ENCODE measurements around the gene THAP9.
"Not testable (repeated sequence)": the region's sequence is repeated elsewhere in the genome, so short reads cannot be mapped to it uniquely, and the experiment has no call there.

The THAP9 gene, protein sequence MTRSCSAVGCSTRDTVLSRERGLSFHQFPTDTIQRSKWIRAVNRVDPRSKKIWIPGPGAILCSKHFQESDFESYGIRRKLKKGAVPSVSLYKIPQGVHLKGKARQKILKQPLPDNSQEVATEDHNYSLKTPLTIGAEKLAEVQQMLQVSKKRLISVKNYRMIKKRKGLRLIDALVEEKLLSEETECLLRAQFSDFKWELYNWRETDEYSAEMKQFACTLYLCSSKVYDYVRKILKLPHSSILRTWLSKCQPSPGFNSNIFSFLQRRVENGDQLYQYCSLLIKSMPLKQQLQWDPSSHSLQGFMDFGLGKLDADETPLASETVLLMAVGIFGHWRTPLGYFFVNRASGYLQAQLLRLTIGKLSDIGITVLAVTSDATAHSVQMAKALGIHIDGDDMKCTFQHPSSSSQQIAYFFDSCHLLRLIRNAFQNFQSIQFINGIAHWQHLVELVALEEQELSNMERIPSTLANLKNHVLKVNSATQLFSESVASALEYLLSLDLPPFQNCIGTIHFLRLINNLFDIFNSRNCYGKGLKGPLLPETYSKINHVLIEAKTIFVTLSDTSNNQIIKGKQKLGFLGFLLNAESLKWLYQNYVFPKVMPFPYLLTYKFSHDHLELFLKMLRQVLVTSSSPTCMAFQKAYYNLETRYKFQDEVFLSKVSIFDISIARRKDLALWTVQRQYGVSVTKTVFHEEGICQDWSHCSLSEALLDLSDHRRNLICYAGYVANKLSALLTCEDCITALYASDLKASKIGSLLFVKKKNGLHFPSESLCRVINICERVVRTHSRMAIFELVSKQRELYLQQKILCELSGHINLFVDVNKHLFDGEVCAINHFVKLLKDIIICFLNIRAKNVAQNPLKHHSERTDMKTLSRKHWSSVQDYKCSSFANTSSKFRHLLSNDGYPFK

DNA sequence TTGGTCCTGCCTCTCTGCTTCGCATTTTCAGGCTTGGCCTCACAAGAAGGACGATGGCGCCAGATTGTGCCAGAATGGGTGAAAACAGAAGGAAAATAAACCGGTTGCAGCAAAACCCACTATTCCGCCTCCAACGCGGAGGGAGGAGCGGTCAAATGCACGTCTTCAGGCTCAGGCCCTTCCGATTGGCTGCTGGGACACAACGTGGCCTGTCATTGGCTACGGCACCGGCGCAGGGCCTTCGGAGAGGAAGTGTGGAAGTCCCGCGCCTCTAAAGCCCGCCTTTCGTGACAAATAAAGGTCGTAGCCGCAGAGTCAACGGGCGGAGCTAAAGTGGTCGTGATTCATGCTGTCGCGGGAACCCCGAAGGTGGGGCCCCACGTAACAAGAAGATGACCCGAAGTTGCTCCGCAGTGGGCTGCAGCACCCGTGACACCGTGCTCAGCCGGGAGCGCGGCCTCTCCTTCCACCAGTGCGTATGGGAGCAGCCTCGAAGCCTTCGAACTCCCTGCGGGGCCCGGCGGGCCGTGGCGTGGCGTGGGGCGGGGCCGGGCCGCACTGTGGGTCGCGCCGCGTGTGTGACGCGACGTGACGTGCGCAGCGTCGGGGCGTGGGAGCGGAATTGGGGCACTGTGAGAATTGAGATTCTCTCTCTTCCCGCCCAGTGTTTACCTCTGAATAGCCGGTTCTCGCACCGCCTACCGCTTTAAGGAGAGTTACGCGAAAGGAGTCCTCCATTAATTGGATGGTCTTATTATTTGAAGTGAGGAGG, at the start of gene THAP9:
THAP9 (plus strand) TSS at position 325 of the 772 bp plus-strand sequence; CDS start at position 393, 68 bp downstream.
- peak within 1 kb of the TSS; percentile 79 for H3K4me3 ChIP-seq (ENCODE audit: low read depth, low read length)
- DNase-seq (ENCODE audit: low read depth): peak; percentile 98
- TF ChIP-seq, protein P1, sequence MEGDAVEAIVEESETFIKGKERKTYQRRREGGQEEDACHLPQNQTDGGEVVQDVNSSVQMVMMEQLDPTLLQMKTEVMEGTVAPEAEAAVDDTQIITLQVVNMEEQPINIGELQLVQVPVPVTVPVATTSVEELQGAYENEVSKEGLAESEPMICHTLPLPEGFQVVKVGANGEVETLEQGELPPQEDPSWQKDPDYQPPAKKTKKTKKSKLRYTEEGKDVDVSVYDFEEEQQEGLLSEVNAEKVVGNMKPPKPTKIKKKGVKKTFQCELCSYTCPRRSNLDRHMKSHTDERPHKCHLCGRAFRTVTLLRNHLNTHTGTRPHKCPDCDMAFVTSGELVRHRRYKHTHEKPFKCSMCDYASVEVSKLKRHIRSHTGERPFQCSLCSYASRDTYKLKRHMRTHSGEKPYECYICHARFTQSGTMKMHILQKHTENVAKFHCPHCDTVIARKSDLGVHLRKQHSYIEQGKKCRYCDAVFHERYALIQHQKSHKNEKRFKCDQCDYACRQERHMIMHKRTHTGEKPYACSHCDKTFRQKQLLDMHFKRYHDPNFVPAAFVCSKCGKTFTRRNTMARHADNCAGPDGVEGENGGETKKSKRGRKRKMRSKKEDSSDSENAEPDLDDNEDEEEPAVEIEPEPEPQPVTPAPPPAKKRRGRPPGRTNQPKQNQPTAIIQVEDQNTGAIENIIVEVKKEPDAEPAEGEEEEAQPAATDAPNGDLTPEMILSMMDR (IDR thresholded peaks at IDR 0.05; ENCODE audit: control insufficient read depth, extremely low read depth, insufficient read depth): no peak

DNA sequence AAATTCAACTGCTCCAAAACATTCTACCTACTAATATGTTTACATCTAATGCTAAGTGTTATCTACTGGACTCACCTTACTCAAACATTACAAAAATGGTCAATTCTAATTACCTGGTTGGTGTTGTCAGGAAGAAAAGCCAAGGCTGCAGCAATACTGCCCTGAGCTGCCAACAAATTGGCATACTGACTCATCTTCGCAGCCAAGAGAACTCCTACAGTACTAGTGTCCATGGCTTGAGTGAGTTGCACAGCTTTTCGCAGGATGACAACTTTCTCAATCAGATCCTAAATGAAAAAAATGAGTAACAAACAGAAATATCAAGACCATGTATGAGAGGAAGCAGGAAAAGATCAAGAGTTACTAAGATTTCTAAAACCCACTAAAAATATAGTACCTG, 49.2 kb upstream of the THAP9 start:
- DNase-seq (ENCODE audit: low read depth): no peak
- TF ChIP-seq, protein P1 (IDR thresholded peaks at IDR 0.05; ENCODE audit: control insufficient read depth, extremely low read depth, insufficient read depth): no peak
- no peak overlapping the region for H3K4me3 ChIP-seq (ENCODE audit: low read depth, low read length)

DNA sequence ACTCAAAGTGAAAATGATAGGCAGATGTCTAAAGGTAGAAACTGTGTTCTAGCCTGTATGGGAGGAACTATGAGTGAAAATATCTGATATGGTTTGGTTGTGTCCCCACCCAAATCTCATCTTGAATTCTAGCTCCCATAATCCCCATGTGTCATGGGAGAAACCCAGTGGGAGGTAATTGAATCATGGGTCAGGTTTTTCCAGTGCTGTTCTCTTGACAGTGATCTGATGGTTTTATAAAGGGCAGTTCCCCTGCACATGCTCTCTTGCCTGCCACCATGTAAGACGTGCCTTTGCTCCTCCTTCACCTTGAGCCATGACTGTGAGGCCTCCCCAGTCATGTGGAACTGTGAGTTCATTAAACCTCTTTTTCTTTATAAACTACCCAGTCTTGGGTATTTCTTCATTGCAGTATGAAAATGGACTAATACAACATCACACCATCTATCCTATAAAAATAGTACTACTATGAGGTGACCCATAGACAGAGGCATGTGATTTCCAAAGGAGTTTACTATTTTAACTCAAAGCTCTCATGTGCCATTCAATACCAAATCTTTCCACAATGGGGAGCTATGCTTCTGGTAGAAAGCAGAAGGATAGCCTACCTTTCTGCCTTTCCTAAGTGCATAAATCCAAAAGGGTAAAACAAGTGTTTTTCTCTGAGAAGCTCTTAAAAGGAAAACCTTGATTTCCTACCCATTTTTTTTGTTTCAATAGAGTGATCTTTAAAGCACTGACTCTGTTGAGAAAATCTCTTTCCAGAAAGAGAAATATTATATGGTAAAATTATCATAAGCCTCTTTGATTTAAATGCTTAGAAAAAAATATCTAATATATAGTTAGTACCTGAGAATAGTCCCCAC, 48.4 kb upstream of the THAP9 start:
- no peak for DNase-seq (ENCODE audit: low read depth)
- no peak overlapping the region for H3K4me3 ChIP-seq (ENCODE audit: low read depth, low read length)
- TF ChIP-seq, protein P1 (IDR thresholded peaks at IDR 0.05; ENCODE audit: control insufficient read depth, extremely low read depth, insufficient read depth): peak; percentile 40

DNA sequence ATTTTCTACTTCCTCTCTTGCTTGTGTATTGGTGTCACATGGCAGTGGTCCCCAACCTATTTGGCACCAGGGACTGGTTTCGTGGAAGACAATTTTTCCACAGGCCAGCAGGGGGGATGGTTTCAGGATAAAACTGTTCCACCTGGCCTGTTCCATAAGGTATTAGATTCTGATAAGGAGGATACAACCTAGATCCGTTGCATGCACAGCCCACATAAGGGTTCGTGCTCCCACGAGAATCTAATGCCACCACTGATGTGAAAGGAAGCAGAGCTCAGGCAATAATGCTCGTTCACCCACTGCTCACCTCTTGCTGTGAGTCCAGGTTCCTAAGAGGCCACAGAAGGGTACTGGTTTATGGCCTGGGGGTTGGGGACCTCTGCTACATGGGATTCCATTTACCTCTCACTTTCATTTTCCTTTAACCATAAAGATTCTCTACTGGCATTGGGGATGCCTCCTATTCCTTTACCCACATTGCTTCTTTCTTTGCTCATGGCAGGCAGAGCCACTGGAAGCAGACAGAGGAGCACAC, 47.7 kb upstream of the THAP9 start:
- H3K4me3 ChIP-seq (ENCODE audit: low read depth, low read length): no peak overlapping the region
- no peak for DNase-seq (ENCODE audit: low read depth)
- TF ChIP-seq, protein P1 (IDR thresholded peaks at IDR 0.05; ENCODE audit: control insufficient read depth, extremely low read depth, insufficient read depth): no peak

DNA sequence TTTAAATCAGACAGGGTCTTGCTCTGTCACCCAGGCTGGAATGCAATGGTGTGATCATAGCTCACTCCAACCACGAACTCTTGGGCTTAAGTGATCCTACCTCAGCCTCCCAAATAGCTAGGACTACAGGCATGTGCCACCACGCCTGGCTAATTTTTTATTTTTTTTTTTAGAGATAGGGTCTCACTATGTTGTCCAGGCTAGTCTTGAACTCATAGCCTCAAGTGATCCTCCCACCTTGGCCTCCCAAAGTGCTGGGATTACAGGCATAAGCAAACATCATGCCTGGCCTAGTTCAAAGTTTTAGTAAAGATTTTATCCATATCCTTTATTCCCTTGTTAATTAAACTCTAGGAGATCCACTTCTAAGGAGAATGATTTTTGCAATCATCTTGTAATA, 40.0 kb upstream of the THAP9 start:
- not testable (repeated sequence) for DNase-seq (ENCODE audit: low read depth)

DNA sequence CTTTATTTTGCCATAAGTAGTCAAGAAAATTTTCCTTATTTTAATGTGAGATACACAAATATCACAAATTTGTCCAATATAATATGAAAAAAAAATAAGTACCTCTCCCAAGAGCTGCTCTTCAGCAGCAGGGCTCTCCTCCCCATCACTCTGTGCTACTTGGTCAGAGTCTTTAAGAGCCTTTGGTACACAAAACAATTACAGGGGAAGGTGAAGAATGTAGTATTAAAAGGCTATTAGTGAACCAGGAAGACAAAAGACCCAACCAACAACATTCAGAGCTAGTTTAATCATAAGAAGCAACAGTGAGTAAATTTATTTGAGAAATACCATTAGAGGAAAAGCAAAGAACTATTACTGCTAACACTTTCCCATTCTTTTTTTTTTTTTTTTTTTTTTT, 39.0 kb upstream of the THAP9 start:
- TF ChIP-seq, protein P1 (IDR thresholded peaks at IDR 0.05; ENCODE audit: control insufficient read depth, extremely low read depth, insufficient read depth): no peak
- no peak for DNase-seq (ENCODE audit: low read depth)
- H3K4me3 ChIP-seq (ENCODE audit: low read depth, low read length): no peak overlapping the region

More for the DNA sequence above, 40.0 kb upstream of the THAP9 start:
- not testable (repeated sequence) for H3K4me3 ChIP-seq (ENCODE audit: low read depth, low read length)

Data from LNCaP clone FGC (cell line).